Adrenal gland (tissue), 12 donors: Measurements from ENCODE around the gene PNPLA3. TPM values are rescaled to one million over a fixed set of nuclear protein-coding genes. Genes with fewer than 3 reads are reported as not detected.

Experiments
- DNase-seq, 7 donors: peaks; one replicate each; pipeline ENCODE4 v3.0.0-alpha.2; 2019 to 2020
- H3K27ac ChIP-seq, 5 donors: fragments of 200-600 bp; sonication (generic) in 4 of 5; 1 replicate in 3 of 5; 2 replicates in 2 of 5; pipeline versions ENCODE4 v1.5.1 to v1.8.0; 2016 to 2020; ENCODE audit warnings: mild to moderate bottlenecking in 1 of 5
- H3K27me3 ChIP-seq: fragments of 200-600 bp; 2 replicates; pipeline ENCODE4 v1.8.0; 2021
- H3K36me3 ChIP-seq, 2 donors: fragments of 200-600 bp; replicated peaks in 1 of 2; 1 replicate in 1 of 2; 2 replicates in 1 of 2; pipeline versions ENCODE4 v1.5.1 to v1.8.0; 2018 to 2022
- H3K4me1 ChIP-seq, 2 donors: fragments of 200-600 bp; replicated peaks in 1 of 2; 1 replicate in 1 of 2; 2 replicates in 1 of 2; pipeline versions ENCODE4 v1.5.1 to v1.8.0; 2018 to 2021
- H3K4me3 ChIP-seq, 4 donors: fragments of 200-600 bp; sonication (generic) in 3 of 4; one replicate each; pipeline ENCODE4 v1.5.1; 2016 to 2018
- H3K9me3 ChIP-seq, 3 donors: fragments of 200-600 bp; sonication (generic) in 1 of 3; replicated peaks in 1 of 3; 1 replicate in 2 of 3; 2 replicates in 1 of 3; pipeline versions ENCODE4 v1.5.1 to v1.8.0; 2016 to 2021
- CTCF ChIP-seq, 6 experiments: fragments of 450-650 bp in 4 of 6; fragments of 200-600 bp in 2 of 6; sonication (generic) in 1 of 6; IDR thresholded peaks; 1 replicate in 5 of 6; 2 replicates in 1 of 6; pipeline versions ENCODE4 v1.5.1 to v1.8.0; 2016 to 2021; ENCODE audit warnings: antibody characterized with exemption in 6 of 6, mild to moderate bottlenecking in 2 of 6, moderate library complexity in 1 of 6
- POLR2A ChIP-seq, 2 donors: fragments of 450-650 bp; IDR thresholded peaks; one replicate each; pipeline ENCODE4 v1.6.1; 2017; ENCODE audit warnings: antibody characterized with exemption in 2 of 2, mild to moderate bottlenecking in 2 of 2, moderate library complexity in 1 of 2
- WGBS, 4 donors: extraction: QIAGEN DNeasy Blood & Tissue Kit in 2 of 4; methylation state at CpG; one replicate each; pipeline versions ENCODE4 v1.1.5 to v1.1.7; 2013 to 2017; 5-methylcytosine and 5-hydroxymethylcytosine counted together
- intact Hi-C, 2 donors: fragments of 100-400 bp; cut with DNase I; formaldehyde crosslinking; loops; one replicate each; pipeline versions ENCODE4 v1.14.1 to v1.15.0; 2022 to 2023
- polyA plus RNA-seq, 3 donors: library from polyadenylated mRNA; stranded (reverse); fragments of 200-250 nt in 2 of 3; fragments of 350-450 nt in 1 of 3; fragmentation: Illumina TruSeq in 1 of 3; extraction: RNeasy Lipid Tissue Mini Kit (QIAGEN cat#74804) in 1 of 3; gene quantifications; one replicate each; pipeline ENCODE4 v1.2.3, GENCODE V29; 2013 to 2014
- total RNA-seq, 9 donors: library from RNA; depleted of rRNA in 4 of 9; stranded (reverse); fragments of >200 nt in 4 of 9; fragments of 120-200 nt in 1 of 9; fragmentation: NEBNext Ultra II Directional in 1 of 9; extraction: Animal tissue kit (Norgen Biotek cat#: 25700) in 1 of 9; gene quantifications; one replicate each; pipeline versions ENCODE4 v1.1.0 to v1.2.4, GENCODE V29; 2013 to 2023
- donor health status: healthy with polysubstance abuse.
- donor health status: Bipolar disorder and iron deficiency.
- donor health status: DM: yes; HTN: yes; CAD: no.
- donor health status: DM: no; HTN: no; CAD: no.
- donor health status: DM: no; HTN: no; CAD: no.
- donor health status: DM: yes; HTN: yes; CAD: no.

The PNPLA3 gene
- total and polyA plus RNA-seq, 12 donors, result 0.15 to 4.4 (median 0.42) TPM; not detected in 1

DNA sequence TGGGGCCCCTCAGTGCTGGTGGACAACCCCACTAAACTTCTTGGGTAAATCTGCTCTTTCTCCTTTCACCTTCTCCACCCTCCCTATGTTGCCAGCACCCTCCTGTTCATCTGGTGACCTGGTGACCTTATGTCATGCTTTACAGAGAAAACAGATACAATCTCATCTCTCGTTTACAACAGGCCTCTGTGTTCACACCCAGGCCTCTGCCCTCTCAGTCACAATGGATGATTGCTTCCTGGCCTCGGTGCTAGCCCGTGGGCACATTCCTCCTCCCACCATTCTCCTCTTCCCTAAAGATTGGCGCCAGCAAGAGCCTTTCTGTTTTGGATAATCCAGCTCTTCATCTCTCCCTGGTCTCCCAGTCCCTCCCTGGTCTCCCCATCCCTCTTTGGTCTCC lies 12.3 kb upstream of the PNPLA3 start:
- WGBS, 4 donors, result 19 to 45% (median 27%) methylated on average over 4 of the region's 4 CpGs
- Histone ChIP-seq H3K36me3 (no peaks in the 10 kb centered on the region), H3K27me3 (no peaks in the 10 kb centered on the region), H3K4me3 (no peak overlapping the region), H3K27ac (no peak overlapping the region), H3K4me1 (no peaks in the 10 kb centered on the region), H3K9me3 (no peaks in the 10 kb centered on the region)
- TF ChIP-seq POLR2A (IDR thresholded peaks at IDR 0.05) (no peak), CTCF (IDR thresholded peaks at IDR 0.05) (no peak)
- intact Hi-C loops, result no loop called here
- no peak for DNase-seq

DNA sequence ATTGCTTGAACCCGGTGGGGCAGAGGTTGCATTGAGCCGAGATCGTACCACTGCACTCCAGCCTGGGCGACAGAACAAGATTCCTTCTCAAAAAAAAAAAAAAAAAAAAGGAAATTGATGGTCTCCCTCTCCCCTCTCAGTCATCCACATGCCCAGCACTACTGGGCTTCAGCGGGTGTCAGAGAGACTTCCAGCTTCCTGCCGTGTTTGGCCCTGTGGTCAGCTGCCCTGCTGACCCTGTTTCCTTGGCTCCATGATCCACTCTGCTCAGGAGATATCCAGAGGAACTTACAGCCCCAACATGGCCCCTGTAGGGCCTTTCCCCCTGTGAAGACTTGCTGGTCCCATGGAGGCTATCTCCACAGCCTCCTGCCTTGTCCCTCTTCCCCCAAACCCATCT lies 6.1 kb upstream of the PNPLA3 start:
- no peaks in the 10 kb centered on the region for H3K36me3 ChIP-seq
- no peaks in the 10 kb centered on the region for H3K4me1 ChIP-seq
- TF ChIP-seq POLR2A (IDR thresholded peaks at IDR 0.05), result no peak
- TF ChIP-seq CTCF (IDR thresholded peaks at IDR 0.05), result no peak
- H3K27me3 ChIP-seq, result no peaks in the 10 kb centered on the region
- no peaks in the 10 kb centered on the region for H3K9me3 ChIP-seq
- DNase-seq, result no peak
- H3K4me3 ChIP-seq, result no peak overlapping the region
- intact Hi-C loops, result no loop called here
- WGBS, 4 donors, result 68 to 90% (median 81%) methylated on average over 6 of the region's 6 CpGs
- no peak overlapping the region for H3K27ac ChIP-seq

DNA sequence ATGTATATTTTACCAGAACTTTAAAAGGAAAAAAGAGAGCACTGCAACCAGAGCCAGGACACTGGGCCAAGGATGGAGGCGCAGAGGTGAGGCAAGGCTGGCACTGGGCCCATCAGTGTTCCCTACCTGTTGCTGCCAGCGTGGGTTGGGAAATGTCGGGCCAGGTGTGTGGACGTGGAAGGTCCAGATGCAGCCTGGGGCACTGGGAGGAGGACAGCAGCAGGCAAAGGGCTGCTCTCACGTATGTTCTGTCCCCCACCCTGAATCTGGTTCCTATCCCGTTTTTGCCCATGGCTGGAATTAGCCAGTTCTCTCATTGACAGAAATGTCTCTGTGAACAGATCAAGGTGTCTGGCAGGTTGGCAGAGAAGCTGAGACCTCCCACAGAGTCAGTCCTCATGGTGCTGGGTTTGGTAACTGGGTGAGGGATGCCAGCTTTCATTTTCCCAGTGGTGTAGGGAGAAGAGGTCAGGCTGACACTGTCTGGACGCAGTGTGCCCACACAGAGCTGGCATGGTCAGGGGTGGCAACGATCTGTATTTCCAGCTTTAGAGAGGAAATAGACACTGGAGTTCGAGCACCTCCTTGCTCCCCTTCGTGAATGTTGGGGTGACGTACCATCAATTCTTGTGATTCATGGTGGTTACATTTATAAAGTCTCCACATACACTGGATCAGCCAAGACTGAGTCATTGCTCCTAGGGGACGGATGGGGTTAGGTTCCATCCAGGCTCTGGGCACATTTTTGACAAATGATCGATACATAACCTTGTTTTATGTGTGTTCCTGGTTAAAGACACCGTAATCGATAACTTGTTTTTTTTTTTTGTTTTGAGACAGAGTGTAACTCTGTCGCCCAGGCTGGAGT lies 4.3 kb upstream of the PNPLA3 start:
- no peaks in the 10 kb centered on the region for H3K27me3 ChIP-seq
- no peaks in the 10 kb centered on the region for H3K9me3 ChIP-seq
- H3K4me3 ChIP-seq, result no peak overlapping the region
- TF ChIP-seq POLR2A (IDR thresholded peaks at IDR 0.05) (no peak), CTCF (IDR thresholded peaks at IDR 0.05) (no peak)
- WGBS, 4 donors, result 71 to 82% (median 75%) methylated on average over 15 to 16 of the region's 16 CpGs
- no peaks in the 10 kb centered on the region for H3K36me3 ChIP-seq
- no peak overlapping the region for H3K27ac ChIP-seq
- intact Hi-C loops, result no loop called here
- peaks cover 6 to 7% of the 10 kb centered on the region in 2 donors for H3K4me1 ChIP-seq
- no peak for DNase-seq

- TF ChIP-seq POLR2A (IDR thresholded peaks at IDR 0.05), result no peak
- WGBS, 4 donors, result 17 to 29% (median 21%) methylated on average over 3 to 4 of the region's 4 CpGs; no CpG with 5 or more reads in 1 of the 4 donors
- Histone ChIP-seq H3K27me3 (no peaks in the 10 kb centered on the region), H3K4me1 (peaks cover 6 to 7% of the 10 kb centered on the region in 2 donors), H3K36me3 (no peaks in the 10 kb centered on the region), H3K4me3 (no peak overlapping the region), H3K27ac (peak overlapping the region in 1 of 5 donors; percentile 10), H3K9me3 (no peaks in the 10 kb centered on the region)
- peak; percentile 67 to 93 (median 87) for DNase-seq
- intact Hi-C loops, result no loop called here
These were observed 2.2 kb upstream of the PNPLA3 start for GRCh38 chr22:43921370-43921769.
